GM21576 (cell line): Measurements from ENCODE around the gene IGFL3.

ENCODE experiments used
- ATAC-seq: cut with Tn5 transposase; IDR thresholded peaks from one replicate; pipeline ENCODE4 v1.9.1; 2021; ENCODE audit warnings: mild to moderate bottlenecking, moderate library complexity; ENCODE audit not compliant: unreplicated experiment

Gene IGFL3

DNA sequence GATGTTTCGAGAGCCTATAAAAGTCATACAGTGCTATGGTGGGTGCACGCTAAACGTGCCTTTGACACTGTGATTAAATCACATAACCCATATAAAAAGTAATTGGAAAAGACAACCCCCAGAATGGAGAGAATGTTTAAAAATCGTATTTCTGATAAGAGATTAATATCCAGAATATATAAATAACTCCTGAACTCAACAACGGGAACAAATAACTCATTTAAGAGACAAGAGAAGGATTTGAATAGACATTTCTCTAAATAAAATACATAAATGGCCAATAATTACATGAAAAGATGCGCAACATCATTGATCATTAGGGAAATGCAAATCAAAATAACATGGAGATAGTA lies 46.7 kb downstream of the IGFL3 start:
- no peak for ATAC-seq

DNA sequence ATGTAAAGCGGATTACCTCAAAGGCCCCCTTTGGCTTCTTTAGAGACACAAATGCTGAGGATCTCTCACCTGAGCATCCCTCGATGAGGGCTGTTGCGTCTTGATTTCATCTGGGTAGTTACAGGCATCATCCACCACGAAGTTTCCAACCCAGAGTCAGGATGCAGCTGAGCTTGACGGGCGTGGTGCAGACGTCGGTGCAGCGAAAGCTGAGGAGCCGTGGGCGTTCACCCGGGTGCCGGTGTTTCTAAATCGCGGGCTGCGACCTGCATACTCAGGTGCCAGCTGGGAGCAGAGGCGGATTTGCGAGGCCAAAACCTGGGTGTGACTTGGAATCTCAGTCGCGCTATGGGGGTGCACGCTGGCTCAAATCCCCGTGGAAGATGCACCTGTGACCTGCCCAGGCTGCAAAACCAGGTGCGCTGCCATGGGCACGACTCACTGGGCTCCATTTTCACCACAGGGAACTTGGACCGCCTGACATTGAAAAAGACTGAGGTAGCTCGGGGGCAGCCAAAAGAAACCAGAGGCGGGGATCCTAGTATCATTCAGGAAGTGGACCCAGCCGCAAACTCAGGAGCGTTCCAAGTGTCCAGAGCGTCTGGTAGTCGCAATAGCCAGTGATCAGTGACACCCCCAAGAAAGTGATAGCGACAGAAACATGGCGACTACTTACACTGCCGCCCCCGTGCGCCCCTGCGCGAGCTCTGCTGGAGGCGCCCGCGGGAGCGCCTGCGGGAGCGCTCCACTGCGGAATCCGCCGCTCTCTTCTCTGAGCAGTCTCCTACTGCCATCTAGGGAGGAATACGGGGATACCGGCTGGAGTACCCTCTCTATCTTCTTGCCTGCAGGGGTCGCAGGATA lies 47.3 kb downstream of the IGFL3 start:
- ATAC-seq: no peak

DNA sequence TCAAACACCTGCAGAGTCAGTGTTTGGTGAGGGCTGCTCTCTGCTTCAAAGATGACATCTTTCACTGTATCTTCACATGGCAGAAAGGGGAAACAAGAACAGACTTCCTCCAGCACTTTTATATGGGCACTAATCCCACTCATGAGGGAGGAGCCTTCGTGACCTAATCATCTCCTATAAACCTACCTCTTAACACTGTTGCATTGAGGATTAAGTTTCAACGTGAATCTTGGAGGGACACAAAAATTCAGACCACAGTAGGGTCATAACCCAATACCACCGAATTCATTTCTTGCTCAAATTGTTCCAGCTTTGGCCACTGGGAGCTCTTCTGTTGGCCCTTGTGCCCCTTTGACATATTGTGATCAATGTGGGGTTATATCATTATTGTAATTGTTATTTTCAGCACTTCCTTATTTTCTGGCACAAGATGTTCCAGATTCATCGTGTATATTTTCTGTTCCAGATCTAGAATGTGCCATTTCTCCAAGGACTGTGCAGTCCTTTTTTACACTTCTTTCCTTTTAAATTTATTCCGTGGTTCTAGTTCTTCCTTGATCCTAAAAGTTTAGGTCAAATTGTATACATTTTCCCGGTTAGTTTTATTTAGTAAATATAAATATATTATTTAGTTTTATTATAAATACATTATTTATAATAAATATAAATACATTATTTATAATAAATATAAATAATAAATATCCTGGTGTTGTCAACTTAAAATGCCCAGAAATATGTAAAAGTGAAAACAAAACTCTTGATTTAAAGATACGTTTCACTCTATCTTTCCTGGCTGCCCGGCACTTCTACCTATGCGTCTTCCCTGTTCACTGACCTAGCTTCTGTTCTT lies 48.2 kb downstream of the IGFL3 start:
- no peak for ATAC-seq

DNA sequence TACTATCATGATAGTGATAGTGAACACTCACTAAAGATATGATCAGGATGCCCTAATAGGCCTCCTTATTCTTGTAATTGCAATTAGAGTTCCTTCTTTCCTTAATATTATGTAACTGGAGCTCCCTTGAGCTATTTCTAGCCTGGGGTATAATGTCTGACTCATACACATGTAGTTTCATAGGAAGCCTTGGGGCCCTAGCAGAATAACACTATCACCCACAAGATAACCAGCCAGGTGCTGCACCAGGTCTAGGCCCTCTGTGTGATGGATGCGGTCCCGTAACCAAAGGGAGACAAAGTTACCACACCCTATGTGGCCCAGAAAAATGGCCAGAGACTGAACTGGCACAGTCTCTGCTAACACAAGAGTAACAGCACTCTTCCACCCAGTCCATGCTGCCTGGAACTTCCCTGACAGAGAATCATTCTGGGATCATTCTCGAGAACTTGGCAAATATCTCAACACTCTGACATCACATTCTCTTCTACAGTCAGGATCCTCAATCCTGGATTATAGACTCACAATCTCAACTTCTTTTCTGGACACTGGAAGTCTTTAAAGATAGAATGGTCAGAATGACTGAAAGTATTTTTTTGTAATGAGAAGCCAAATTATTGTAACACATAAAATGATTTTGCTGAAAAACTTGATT lies 51.1 kb downstream of the IGFL3 start:
- no peak for ATAC-seq
